SHP77 (cell line): ENCODE measurements around the gene RCC2.

Source experiments
- DNase-seq, 2 experiments: peaks; one replicate each; lab custom pipeline; 2025; lab: John Stamatoyannopoulos, UW

The RCC2 gene

GRCh38 chr1:17441993-17442357 lies 2.5 kb upstream of the RCC2 start:
- DNase-seq, result no peak

- DNase-seq, result no peak
Observed at GRCh38 chr1:17441265-17441992, 2.0 kb upstream of the RCC2 start.

GRCh38 chr1:17440827-17441168 lies 1.3 kb upstream of the RCC2 start:
- no peak for DNase-seq

GRCh38 chr1:17440074-17440826 lies 773 bp upstream of the RCC2 start:
- no peak for DNase-seq

GRCh38 chr1:17438318-17439249 lies 893 bp downstream of the RCC2 start:
- DNase-seq, result peak; percentile 34 to 36

- DNase-seq, result peak; percentile 18 to 47
Observed at GRCh38 chr1:17437580-17438317, 1.7 kb downstream of the RCC2 start.

- no peak for DNase-seq
Observed at GRCh38 chr1:17437260-17437579, 2.3 kb downstream of the RCC2 start.

- no peak for DNase-seq
Observed at GRCh38 chr1:17436380-17437174, 2.9 kb downstream of the RCC2 start.

- DNase-seq, result no peak
Observed at GRCh38 chr1:17434601-17435000, 4.9 kb downstream of the RCC2 start.

- DNase-seq, result no peak
Observed at GRCh38 chr1:17434016-17434415, 5.5 kb downstream of the RCC2 start.

- no peak for DNase-seq
Observed at GRCh38 chr1:17433261-17433660, 6.2 kb downstream of the RCC2 start.

- no peak for DNase-seq
Observed at GRCh38 chr1:17432412-17432811, 7.1 kb downstream of the RCC2 start.

- DNase-seq, result no peak
Observed at GRCh38 chr1:17429183-17429582, 10.3 kb downstream of the RCC2 start.

GRCh38 chr1:17427696-17428660 lies 11.5 kb downstream of the RCC2 start:
- DNase-seq, result no peak

GRCh38 chr1:17425806-17426600 lies 13.5 kb downstream of the RCC2 start:
- no peak for DNase-seq

GRCh38 chr1:17423781-17424245 lies 15.7 kb downstream of the RCC2 start:
- DNase-seq, result no peak

GRCh38 chr1:17422461-17422860 lies 17.0 kb downstream of the RCC2 start:
- no peak for DNase-seq

- DNase-seq, result no peak
Observed at GRCh38 chr1:17420391-17420918, 19.0 kb downstream of the RCC2 start.
